Right ventricle myocardium superior (tissue), 1 donor: ENCODE results near the gene HCN2. TPM values are rescaled to one million over a fixed set of nuclear protein-coding genes. Genes with fewer than 3 reads are reported as not detected.
A peak's percentile ranks its signal among the peaks of the same experiment; 100 is the strongest.

Source experiments
- ATAC-seq: fragments of 200-7000 bp; cut with Tn5 transposase; one replicate; pipeline ENCODE4 v1.9.1; 2020; ENCODE audit warnings: mild to moderate bottlenecking; ENCODE audit not compliant: poor library complexity
- DNase-seq: peaks from one replicate; pipeline ENCODE4 v3.0.0-alpha.2; 2020
- intact Hi-C: fragments of 100-400 bp; cut with DNase I; formaldehyde crosslinking; loops from one replicate; pipeline ENCODE4 v1.11.2; 2022
- long read RNA-seq: library from polyadenylated mRNA; unstranded; transcript quantifications from one replicate; pipeline ENCODE4 v2.0.0, GENCODE V29; 2021
- total RNA-seq: library from RNA; stranded (reverse); fragmentation: NEBNext Ultra II Directional; extraction: Animal tissue kit (Norgen Biotek cat#: 25700); gene quantifications from one replicate; pipeline ENCODE4 v1.2.1, GENCODE V29; 2021
- donor health status: DM: no; HTN: yes; CAD: no; lungs with severe emphysema.

HCN2 gene
- 4.1 TPM for total RNA-seq
- long read RNA-seq: 0 reads

DNA sequence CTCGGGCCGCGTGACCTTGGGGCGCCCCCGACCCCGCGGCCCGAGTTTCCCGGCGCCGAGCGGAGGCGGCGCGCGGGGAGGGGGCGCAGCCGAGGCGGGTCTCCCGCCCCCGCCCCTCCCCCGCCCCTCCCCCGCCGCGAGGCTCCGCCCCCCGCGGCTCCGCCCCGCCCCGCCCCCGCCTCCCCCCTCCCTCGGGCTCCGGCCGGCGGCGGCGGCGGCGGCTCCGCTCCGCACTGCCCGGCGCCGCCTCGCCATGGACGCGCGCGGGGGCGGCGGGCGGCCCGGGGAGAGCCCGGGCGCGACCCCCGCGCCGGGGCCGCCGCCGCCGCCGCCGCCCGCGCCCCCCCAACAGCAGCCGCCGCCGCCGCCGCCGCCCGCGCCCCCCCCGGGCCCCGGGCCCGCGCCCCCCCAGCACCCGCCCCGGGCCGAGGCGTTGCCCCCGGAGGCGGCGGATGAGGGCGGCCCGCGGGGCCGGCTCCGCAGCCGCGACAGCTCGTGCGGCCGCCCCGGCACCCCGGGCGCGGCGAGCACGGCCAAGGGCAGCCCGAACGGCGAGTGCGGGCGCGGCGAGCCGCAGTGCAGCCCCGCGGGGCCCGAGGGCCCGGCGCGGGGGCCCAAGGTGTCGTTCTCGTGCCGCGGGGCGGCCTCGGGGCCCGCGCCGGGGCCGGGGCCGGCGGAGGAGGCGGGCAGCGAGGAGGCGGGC lies at the start of gene HCN2:
Gene HCN2, plus strand, starts transcription at position 189 of the 703 bp plus-strand sequence. Its CDS starts 65 bp downstream, at position 254.
- DNase-seq (no peak), ATAC-seq (no peak)
- intact Hi-C loops: no loop called here

DNA sequence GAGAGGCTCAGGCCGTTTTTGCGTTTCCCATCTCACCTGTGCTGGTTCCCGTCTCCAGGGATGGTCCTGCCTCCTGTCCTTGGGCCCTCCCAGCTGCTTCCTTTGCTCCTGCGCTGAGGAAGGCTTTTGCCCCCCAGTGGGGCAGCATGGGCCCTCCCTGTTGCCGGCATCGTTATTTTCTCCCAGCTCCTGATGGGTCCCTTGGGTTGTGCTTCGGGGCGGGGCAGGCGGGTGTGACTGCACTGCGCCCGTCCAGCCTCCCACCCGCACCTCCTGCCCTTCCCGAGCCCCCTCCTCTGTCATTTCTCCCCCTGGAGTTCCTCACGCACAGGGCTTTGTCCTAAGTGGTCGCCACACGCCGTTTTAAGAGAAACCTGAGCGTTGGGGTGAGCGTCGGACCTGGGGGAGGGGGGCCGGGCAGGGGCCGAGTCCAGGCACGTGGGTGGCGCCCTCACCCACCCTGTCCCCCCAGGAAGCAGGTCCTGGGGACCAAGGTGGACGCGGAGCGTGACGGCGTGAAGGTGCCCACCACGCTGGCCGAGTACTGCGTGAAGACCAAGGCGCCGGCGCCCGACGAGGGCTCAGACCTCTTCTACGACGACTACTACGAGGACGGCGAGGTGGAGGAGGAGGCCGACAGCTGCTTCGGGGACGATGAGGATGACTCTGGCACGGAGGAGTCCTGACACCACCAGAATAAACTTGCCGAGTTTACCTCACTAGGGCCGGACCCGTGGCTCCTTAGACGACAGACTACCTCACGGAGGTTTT lies 48.6 kb upstream of the HCN2 start:
- DNase-seq: no peak
- intact Hi-C loops: no loop called here

DNA sequence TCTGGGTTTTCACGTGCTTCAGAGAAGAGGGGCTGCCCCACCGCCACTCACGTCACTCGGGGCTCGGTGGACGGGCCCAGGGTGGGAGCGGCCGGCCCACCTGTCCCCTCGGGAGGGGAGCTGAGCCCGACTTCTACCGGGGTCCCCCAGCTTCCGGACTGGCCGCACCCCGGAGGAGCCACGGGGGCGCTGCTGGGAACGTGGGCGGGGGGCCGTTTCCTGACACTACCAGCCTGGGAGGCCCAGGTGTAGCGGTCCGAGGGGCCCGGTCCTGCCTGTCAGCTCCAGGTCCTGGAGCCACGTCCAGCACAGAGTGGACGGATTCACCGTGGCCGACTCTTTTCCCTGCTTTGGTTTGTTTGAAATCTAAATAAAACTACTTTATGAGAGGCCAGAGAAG lies 48.0 kb upstream of the HCN2 start:
- ATAC-seq: no peak
- intact Hi-C loops: no loop called here
- DNase-seq: no peak

More for the DNA sequence above, 48.6 kb upstream of the HCN2 start:
- ATAC-seq: no peak

DNA sequence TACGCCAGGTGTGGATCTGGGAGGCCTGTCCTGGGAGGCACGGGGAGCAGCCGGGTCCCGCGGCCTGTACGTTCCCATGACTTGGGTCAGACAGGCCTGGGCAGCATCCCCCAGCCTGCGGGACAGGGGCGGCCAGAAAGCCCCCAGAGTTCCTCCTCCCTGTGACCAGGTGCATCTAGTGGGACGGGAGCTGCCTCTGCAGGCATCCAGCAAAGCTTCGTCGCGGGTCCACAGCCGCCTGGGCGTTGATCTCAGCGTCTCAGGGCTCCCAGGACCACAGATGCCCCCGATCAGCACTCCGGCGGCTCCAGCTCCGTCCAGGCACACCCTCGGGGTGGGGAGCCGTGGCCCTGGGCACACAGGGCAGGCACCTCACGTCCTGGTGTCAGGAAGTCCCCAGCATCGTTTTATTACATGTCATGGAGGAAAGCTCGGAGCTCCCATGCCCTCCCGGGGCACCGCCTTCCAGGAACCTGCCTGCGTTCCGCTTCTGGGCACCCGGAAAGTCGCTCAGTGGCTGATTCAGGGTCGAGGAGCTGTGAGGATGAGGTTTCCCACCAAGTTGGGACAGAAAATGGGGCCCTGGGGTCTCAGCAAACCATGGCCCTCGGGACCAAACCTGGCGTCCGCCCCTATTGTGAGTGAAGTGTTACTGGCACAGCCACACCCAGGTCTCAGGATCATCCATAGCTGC lies 47.4 kb upstream of the HCN2 start:
- ATAC-seq: no peak
- DNase-seq: no peak
- intact Hi-C loops: no loop called here

DNA sequence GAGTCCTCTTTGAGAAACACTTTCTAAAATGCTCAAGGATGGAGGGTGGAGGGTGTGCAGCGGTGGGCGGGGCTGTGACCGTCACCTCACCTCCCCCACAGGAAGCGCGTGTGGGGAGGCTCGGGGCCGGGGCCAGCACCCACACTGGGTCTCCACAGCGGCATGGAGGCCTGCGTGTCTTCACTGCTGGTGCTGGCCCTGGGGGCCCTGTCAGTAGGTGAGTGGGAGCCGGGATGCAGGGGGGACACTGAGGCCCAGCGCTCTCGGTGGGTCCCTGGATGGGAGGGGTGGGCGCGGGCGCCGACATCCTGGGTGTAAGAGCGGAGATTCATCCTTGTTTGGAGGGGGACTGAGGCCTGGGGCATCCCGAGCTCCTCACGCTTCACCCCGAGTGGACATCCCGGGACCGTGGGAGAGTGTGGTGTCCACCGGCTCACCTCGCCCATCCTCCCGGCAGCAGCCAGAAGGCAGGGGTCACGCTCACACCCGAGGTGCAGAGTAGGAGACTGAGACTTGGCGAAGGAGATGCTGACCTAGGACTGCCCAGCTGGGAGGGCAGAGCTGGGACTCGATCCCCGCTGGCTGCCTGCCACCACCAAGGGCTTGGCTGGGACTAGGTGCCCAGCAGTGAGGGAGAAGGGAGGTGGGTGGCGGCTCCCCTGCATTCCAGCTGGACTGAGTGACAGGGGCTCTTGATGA lies 45.6 kb upstream of the HCN2 start, which contains the start of gene GZMM:
Gene GZMM, plus strand, starts transcription at position 144 of the 699 bp plus-strand sequence. Its CDS starts 19 bp downstream, at position 163.
- DNase-seq: no peak
- intact Hi-C loops: no loop called here
- peak; percentile 29 for ATAC-seq

DNA sequence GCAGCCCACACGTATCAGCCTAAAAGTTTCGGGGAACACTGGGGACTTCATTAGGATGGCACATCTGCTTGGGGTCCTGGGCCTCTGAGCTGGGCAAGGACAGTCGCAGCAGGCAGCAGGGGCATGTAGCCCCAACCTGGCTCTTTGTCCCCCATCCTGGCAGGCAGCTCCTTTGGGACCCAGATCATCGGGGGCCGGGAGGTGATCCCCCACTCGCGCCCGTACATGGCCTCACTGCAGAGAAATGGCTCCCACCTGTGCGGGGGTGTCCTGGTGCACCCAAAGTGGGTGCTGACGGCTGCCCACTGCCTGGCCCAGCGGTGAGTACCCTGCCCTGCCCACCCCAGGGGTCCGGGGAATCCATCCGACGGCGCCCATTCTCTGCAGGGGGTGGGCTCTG lies 42.6 kb upstream of the HCN2 start:
- DNase-seq (no peak), ATAC-seq (no peak)
- intact Hi-C loops: no loop called here

DNA sequence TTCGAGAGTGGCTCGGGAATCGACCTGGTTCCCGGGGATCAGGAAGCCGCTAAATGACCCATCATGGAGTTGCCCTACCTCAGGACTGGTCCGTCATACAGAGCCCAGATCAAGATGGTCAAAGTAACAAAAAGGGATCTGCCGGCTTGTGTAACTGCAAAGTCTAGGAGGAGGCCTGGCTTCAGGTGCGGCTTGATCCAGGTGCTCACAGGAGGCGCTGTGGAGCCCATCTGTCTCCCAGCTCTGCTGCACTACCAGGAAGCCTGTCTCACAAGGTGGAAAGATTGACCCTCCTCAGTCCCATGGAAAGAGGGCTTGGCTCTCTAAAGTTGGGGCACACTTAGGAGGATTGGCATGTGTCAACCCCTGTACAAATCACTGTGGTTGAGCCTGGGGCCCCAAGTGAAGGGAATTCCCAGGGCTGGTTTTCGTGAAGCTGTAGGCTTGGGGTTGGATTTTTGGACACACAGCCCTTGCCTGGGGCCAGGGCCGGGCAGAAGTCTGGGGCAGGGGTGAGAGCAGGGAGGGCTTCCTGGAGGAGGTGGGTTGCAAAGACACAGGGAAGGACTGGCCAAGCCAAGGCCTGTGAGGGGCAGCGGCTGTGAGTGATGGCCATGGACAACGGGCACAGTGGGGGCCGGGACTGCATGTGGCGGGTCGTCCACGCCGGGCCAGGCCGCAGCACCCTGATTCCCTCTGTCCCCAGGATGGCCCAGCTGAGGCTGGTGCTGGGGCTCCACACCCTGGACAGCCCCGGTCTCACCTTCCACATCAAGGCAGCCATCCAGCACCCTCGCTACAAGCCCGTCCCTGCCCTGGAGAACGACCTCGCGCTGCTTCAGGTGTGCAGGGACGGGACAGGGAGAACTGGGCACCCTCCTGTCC lies 41.6 kb upstream of the HCN2 start:
- DNase-seq: no peak
- intact Hi-C loops: no loop called here
- ATAC-seq: no peak

DNA sequence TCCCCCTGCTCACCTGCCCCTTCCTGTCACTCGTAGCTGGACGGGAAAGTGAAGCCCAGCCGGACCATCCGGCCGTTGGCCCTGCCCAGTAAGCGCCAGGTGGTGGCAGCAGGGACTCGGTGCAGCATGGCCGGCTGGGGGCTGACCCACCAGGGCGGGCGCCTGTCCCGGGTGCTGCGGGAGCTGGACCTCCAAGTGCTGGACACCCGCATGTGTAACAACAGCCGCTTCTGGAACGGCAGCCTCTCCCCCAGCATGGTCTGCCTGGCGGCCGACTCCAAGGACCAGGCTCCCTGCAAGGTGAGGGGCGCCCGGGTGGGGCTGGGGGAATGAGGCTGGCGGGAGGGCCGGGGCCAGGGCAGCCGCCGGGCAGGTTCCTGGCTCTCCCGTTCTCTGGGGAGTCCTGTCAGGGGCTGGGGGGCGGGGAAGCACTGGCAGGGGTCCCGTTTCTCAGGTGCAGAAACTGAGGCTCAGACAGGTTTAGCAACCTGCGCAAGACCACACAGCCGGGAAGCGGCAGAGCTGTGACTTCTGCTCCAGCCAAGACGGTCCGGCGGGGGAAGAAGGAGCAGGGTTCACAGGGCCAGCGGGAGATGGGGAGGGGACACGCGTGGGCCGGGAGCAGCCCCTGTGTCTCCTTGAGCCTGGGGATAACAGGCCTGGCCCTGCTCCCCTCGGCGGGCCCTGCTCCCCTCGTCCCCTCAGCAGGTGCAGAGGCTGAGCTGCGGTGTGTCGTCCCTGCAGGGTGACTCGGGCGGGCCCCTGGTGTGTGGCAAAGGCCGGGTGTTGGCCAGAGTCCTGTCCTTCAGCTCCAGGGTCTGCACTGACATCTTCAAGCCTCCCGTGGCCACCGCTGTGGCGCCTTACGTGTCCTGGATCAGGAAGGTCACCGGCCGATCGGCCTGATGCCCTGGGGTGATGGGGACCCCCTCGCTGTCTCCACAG lies 40.5 kb upstream of the HCN2 start:
- ATAC-seq: no peak
- intact Hi-C loops: no loop called here
- DNase-seq: no peak

DNA sequence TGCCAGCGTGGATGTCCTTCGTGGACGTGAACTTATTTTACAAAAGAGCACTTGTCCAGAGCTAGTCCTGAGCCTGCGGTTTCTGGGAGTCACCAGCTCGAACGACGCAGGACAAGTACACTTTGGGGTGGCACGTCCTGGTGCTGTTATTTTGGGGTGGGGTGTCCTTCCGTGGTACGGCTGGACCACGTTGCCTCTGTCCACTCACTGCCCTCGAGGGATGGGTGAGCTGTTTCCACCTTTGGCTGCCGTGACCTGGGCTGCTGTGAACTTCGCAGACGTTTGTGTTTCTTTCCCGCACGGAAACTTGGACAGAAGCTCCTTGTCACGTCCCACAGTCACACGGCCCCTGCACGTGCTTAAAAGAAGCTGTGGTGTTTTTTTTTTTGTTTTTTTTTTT lies 34.9 kb upstream of the HCN2 start:
- DNase-seq: no peak
- ATAC-seq: no peak
- intact Hi-C loops: no loop called here

DNA sequence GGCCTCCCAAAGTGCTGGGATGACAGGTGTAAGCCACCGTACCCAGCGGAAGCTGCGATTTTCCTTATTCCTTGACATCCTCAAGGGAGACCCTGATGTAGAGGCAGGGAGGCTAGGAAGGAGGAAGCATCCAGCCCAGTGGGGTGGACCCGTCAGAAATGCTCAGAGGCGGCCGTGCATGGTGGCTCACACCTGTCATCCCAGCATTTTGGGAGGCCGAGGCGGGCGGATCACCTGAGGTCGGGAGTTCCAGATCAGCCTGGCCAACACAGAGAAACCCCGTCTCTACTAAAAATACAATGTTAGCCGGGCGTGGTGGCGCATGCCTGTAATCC lies 34.2 kb upstream of the HCN2 start:
- intact Hi-C loops: no loop called here
- DNase-seq (no peak), ATAC-seq (no peak)

DNA sequence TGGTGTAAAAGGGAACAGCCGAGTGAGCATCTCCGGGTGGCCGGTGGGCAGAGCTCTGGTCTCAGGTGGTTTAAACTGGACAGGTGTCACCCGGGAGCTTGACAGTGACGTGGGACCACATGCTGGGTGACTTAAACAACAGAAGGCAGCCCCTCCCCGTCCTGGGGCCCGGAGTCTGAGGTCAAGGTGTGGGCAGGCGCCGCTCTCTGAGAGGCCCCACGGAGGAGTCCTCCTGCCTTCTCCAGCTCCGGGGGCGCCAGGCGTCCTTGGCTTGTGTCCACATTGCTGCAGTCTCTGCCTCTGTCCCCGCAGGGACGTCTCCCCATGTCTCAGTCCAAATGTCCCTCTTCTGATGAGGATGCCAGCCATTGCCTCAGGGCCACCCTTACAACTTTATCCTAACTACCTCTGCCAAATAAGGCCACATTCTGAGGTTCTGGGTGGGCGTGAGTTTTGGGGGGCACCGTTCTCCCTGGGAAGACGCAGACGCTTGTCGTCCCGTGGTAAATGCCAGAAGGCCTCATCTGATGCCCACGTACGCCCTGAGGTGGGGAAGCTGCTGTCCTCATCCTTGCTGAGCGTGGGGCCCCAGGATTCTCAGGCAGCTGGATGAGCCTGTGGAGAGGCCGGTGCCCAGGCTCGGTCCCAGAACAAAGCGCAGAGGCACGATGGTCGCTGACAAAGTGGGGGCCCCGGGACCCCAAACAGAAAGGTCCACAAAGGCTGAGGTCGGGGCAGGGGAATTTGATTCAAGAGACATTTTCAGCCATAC lies 32.9 kb upstream of the HCN2 start:
- DNase-seq (no peak), ATAC-seq (peak; percentile 5)
- intact Hi-C loops: no loop called here

DNA sequence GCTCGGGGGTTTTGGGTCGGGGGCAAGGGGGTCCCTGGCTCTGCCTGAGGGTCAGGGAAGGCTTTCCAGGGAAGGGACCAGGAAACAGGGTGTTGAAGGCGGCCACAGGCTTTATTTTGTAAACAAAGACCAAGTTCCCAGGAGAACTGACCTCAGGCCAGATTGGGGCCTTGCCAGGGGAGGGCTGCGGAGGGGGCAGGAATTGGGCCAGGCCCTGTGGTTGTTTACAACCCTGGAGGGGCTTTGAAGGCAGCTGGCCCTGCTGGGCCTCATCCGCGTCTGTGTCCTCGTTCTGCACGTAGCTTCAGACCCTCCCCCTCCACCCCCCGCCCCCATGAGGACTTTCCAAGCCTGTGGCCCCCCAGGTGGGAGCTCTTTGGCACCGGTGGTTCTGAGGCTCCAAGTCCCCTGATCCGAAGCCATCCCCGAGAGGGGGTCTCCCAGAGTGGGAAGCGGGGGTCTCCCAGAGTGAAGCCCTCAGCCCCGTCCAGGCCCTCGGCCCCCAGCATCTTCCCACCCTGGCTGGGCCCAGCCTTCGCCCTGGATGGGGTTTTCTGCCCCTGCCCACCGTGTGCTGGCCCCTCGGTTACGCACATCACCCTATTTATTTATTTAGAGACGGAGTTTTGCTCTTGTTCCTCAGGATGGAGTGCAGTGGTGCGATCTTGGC lies 30.8 kb upstream of the HCN2 start:
- intact Hi-C loops: no loop called here
- peak; percentile 68 for ATAC-seq
- DNase-seq: peak; percentile 74

DNA sequence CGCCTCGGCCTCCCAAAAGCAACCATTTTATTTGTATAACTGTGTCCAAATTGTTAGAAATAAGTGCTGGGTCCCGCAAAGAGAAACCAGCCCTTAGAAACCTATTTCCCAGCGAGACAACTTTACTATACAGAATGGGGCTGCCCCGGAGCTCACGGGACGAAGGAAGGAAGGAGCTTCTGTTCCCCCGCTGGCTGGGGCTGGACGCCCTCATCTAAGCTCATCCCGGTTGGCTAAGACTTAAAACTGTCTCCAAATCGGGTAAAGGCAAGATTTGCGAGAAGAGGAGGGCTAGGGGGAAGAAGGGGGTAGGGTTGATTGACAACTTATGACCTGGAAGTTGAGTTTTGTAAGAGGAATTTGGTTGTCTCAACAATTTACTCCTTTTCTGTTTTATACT lies 29.6 kb upstream of the HCN2 start:
- ATAC-seq (no peak), DNase-seq (no peak)
- intact Hi-C loops: no loop called here

DNA sequence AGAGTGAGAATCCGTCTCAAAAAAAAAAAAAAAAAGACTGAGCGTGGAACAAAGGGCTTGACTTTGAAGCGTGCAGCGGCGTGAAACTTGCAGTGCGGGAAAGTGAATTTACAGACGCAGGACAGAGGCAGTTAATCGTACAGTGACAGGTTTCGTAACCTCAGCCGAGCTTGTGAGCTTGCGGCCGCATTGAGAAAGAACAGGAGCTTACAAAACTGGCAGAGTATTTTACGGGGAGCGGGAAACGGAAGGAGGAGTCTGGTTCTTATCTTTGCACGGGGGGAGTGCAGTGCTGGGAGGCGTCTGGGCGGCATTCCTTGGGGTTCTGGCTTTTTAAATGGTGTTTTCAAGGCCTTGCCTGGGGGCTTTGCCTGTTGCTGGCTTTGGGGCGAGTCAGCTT lies 23.3 kb upstream of the HCN2 start:
- intact Hi-C loops: no loop called here
- DNase-seq (peak; percentile 67), ATAC-seq (peak; percentile 72)

DNA sequence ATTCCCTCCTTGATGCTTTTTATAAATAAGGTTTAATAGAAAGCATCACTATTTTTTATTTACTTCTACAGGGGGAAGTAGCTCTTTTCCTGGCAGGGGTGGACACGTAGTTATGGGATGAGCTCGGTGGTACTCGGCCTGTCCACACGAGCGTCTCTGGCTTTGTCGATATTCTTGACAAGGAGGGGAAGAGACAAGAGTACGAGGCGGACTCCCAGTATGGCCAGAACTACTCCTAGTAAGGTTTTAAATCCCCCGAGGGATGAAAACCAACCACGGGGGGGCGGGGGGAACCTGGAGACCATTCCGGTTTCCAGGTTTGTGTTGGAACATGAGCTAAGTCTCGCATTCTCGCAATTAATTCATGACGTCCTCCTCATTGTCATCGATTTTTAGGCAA lies 22.8 kb upstream of the HCN2 start:
- intact Hi-C loops: no loop called here
- ATAC-seq: no peak
- DNase-seq: no peak

DNA sequence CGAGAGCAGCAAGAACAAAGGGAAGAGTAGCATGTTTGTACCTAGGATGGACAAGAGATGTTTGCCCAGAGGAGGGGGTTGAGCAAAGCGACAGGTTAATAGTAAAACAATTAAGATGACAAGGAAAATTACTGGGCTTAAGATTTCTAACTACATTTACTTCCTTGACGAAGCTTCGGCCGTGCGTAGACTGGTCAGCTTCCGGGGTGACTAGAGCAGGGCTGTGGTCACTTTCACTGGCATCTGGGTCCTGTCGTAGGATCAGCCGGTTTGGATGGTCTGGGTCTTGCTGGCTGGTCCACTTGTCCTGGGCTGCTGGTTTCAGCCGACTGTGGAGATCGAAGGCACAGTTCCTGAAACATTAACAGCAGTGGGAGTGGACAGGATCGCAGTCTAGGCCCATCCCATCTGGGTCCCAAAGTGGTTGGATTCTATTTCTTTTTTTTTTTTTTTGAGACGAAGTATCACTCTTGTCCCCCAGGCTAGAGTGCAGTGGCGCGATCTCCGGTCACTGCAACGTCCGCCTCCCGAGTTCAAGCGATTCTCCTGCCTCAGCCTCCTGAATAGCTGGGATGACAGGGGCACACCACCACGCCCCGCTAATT lies 22.3 kb upstream of the HCN2 start:
- DNase-seq (no peak), ATAC-seq (no peak)
- intact Hi-C loops: no loop called here
